ENCODE measurements around the gene GOLGA8M. TPM values are rescaled to one million over a fixed set of nuclear protein-coding genes. Genes with fewer than 3 reads are reported as not detected.
"Not testable (repeated sequence)": the region's sequence is repeated elsewhere in the genome, so short reads cannot be mapped to it uniquely, and the experiment has no call there.

GOLGA8M gene
- total and polyA plus RNA-seq, 2 experiments from 2014 or later: 0.36 TPM; not detected in 1

DNA sequence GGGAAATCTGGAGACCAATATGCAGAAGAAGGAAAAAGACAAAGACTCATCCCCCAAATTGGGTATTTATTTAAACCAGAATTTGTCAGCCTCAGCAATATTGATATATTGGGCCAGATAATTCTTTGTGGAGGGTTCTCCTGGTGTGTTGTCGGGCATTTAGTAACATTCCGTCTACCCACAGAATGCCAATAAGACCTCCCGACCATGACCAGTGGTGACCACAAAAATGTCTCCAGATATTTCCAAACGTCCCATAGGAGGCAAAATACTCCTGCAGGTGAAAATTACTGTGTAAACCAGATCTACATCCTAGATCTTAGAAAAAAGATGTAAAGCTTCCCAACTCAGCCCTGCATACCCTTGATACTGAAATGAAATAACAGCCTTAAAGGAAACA lies 2.0 kb upstream of the GOLGA8M start:
- not testable (repeated sequence) for DNase-seq (ENCODE audit: low read depth in 1 of 2, low spot score in 1 of 2); H3K27ac ChIP-seq

DNA sequence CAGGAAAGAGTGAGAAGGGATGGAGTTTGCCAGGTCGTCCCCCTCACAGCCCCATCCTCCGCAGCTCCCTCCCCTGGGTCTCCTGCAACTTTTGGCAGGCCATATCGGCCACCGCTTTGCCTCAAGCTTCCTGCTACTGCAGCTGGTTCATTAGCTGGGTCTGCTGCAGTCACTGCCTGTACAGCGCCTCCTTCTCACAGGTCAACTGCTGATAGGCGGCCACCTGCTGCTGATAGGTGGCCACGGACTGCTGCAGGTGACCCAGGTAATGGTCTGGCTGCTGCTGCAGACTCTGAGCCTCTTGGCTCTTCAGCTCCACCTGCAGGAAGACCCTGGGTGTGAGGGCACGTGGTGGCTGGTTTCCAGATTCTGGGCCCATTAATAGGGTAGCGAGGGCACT lies 8.3 kb downstream of the GOLGA8M start:
- not testable (repeated sequence) for H3K9me3 ChIP-seq (ENCODE audit: low read depth); H3K4me1 ChIP-seq (ENCODE audit: low read depth); H3K36me3 ChIP-seq; H3K4me3 ChIP-seq; H3K27ac ChIP-seq; H3K27me3 ChIP-seq; DNase-seq (ENCODE audit: low read depth in 1 of 2, low spot score in 1 of 2)

More for the DNA sequence above, 2.0 kb upstream of the GOLGA8M start:
- H3K4me3 ChIP-seq; H3K36me3 ChIP-seq; H3K4me1 ChIP-seq (ENCODE audit: low read depth); H3K27me3 ChIP-seq; H3K9me3 ChIP-seq (ENCODE audit: low read depth): not testable (repeated sequence)

- H3K4me1 ChIP-seq (ENCODE audit: low read depth); H3K36me3 ChIP-seq; H3K27ac ChIP-seq; H3K27me3 ChIP-seq; H3K9me3 ChIP-seq (ENCODE audit: low read depth); DNase-seq (ENCODE audit: low read depth in 1 of 2, low spot score in 1 of 2); H3K4me3 ChIP-seq: not testable (repeated sequence)
These were observed 9.8 kb downstream of the GOLGA8M start for GRCh38 chr15:28702427-28702826.

- DNase-seq (ENCODE audit: low read depth in 1 of 2, low spot score in 1 of 2); H3K9me3 ChIP-seq (ENCODE audit: low read depth); H3K36me3 ChIP-seq; H3K4me1 ChIP-seq (ENCODE audit: low read depth); H3K4me3 ChIP-seq; H3K27me3 ChIP-seq; H3K27ac ChIP-seq: not testable (repeated sequence)
These were observed 18.0 kb downstream of the GOLGA8M start for GRCh38 chr15:28694006-28694751.

DNA sequence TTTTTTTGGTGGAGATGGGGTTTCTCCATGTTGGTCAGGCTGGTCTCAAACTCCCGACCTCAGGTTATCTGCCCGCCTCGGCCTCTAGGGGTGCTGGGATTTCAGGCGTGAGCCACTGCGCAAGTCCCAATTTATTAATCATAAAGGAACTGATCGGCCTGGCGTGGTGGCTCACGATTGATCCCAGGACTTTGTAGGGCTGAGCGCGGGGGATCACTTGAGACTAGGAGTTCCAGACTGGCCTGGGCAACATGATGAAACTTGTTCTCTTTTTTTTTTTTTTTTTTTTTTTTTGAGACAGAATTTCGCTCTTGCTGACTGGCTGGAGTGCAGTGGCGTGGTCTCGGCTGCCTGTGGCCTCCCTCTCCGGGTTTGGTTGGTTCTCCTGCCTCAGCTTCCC lies 19.2 kb downstream of the GOLGA8M start:
- H3K27me3 ChIP-seq; DNase-seq (ENCODE audit: low read depth in 1 of 2, low spot score in 1 of 2); H3K4me1 ChIP-seq (ENCODE audit: low read depth); H3K27ac ChIP-seq; H3K4me3 ChIP-seq; H3K9me3 ChIP-seq (ENCODE audit: low read depth); H3K36me3 ChIP-seq: not testable (repeated sequence)

DNA sequence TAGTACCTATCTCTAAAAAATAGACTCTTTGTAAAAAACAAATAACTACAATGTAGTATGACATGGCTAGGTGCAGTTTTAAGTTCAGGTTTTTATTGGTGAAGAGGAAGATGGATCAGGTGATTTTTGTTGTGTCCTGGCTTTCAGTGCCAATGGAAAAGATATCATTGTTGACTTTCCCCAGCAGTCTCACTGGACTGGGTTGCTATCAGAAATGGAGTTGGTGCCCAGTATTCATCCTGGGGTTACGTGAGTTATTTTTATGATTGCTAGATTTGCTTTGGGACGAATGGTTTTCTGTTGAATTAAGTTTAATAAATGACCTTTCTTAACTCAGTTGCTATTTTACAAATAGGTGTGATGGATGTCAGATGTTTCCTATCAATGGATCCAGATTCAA lies 38.7 kb downstream of the GOLGA8M start:
- not testable (repeated sequence) for DNase-seq (ENCODE audit: low read depth in 1 of 2, low spot score in 1 of 2); H3K4me3 ChIP-seq; H3K36me3 ChIP-seq; H3K9me3 ChIP-seq (ENCODE audit: low read depth); H3K27ac ChIP-seq; H3K4me1 ChIP-seq (ENCODE audit: low read depth); H3K27me3 ChIP-seq

GRCh38 chr15:28672122-28672521 lies 40.1 kb downstream of the GOLGA8M start:
- not testable (repeated sequence) for DNase-seq (ENCODE audit: low read depth in 1 of 2, low spot score in 1 of 2); H3K9me3 ChIP-seq (ENCODE audit: low read depth); H3K27ac ChIP-seq; H3K27me3 ChIP-seq; H3K36me3 ChIP-seq; H3K4me3 ChIP-seq; H3K4me1 ChIP-seq (ENCODE audit: low read depth)

DNA sequence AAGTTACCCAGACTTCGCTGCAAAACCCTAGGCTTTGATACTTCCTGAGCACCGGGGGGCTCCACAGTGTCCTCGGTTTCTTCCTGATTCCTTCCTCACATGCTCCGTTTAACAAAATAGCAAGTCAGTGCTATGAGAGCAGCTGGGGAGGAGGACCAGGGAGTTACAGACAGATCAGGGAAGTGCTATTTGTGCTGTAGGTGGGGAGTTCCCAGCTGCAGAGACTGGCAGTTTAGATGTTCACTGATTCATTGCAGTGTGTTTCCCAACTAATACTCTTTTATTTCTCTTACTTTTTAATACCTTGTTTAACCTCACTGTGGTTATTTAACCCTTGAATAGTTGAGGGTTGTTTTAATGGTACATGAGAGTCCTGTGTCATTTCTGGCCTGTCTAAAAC lies 45.8 kb downstream of the GOLGA8M start:
- not testable (repeated sequence) for H3K27me3 ChIP-seq; H3K4me3 ChIP-seq; H3K36me3 ChIP-seq; DNase-seq (ENCODE audit: low read depth in 1 of 2, low spot score in 1 of 2); H3K9me3 ChIP-seq (ENCODE audit: low read depth); H3K27ac ChIP-seq; H3K4me1 ChIP-seq (ENCODE audit: low read depth)

DNA sequence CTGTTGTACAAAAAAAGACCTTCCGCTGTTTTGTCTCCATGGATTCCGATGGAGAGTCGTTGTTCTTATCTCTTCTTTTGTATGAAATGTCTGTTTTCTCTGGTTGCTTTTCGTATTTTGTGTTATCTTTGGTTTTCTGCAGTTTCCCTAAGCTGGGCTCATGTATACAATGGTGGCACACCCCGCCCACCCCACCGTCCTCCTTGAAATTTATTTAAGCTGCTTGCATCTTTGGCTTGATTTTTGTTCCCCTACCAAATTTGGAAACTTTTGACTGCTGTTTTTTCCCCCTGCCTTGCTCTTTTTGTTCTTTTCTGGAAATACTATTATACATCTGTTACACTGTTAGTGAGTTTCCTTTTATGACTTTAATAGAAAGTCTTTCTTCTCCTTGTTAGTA lies 47.6 kb downstream of the GOLGA8M start:
- not testable (repeated sequence) for H3K36me3 ChIP-seq; H3K4me1 ChIP-seq (ENCODE audit: low read depth); H3K4me3 ChIP-seq; H3K27ac ChIP-seq; H3K27me3 ChIP-seq; DNase-seq (ENCODE audit: low read depth in 1 of 2, low spot score in 1 of 2); H3K9me3 ChIP-seq (ENCODE audit: low read depth)

GRCh38 chr15:28663717-28664116 lies 48.5 kb downstream of the GOLGA8M start:
- H3K9me3 ChIP-seq (ENCODE audit: low read depth); H3K36me3 ChIP-seq; H3K4me1 ChIP-seq (ENCODE audit: low read depth); DNase-seq (ENCODE audit: low read depth in 1 of 2, low spot score in 1 of 2); H3K27ac ChIP-seq; H3K4me3 ChIP-seq; H3K27me3 ChIP-seq: not testable (repeated sequence)

GRCh38 chr15:28660750-28661149 lies 51.5 kb downstream of the GOLGA8M start:
- not testable (repeated sequence) for H3K9me3 ChIP-seq (ENCODE audit: low read depth); H3K4me3 ChIP-seq; H3K36me3 ChIP-seq; H3K27ac ChIP-seq; H3K4me1 ChIP-seq (ENCODE audit: low read depth); H3K27me3 ChIP-seq; DNase-seq (ENCODE audit: low read depth in 1 of 2, low spot score in 1 of 2)

DNA sequence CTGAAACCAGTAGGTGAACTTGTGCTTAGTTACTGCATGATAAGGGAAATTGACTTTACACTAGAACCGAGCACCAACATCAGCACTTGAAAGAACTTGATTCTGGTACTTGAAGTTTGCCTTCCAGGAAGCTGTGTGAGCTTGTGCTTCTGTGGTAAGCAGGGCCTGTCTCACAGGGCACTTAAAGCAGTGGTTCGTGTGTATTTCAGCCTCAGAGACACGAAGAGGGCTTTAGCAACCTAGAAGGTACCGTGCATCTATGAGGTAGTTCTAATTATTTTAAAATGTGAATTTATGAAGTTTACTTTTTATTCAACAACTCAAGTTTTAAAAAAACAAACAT lies 56.2 kb downstream of the GOLGA8M start:
- not testable (repeated sequence) for H3K27ac ChIP-seq; H3K9me3 ChIP-seq (ENCODE audit: low read depth); H3K4me1 ChIP-seq (ENCODE audit: low read depth); H3K36me3 ChIP-seq; DNase-seq (ENCODE audit: low read depth in 1 of 2, low spot score in 1 of 2); H3K4me3 ChIP-seq; H3K27me3 ChIP-seq

GRCh38 chr15:28655329-28656017 lies 56.7 kb downstream of the GOLGA8M start:
- not testable (repeated sequence) for H3K27ac ChIP-seq; H3K27me3 ChIP-seq; DNase-seq (ENCODE audit: low read depth in 1 of 2, low spot score in 1 of 2); H3K9me3 ChIP-seq (ENCODE audit: low read depth); H3K4me3 ChIP-seq; H3K36me3 ChIP-seq; H3K4me1 ChIP-seq (ENCODE audit: low read depth)

GRCh38 chr15:28654194-28654593 lies 58.0 kb downstream of the GOLGA8M start:
- H3K27me3 ChIP-seq; H3K27ac ChIP-seq; H3K4me3 ChIP-seq; H3K36me3 ChIP-seq; DNase-seq (ENCODE audit: low read depth in 1 of 2, low spot score in 1 of 2); H3K9me3 ChIP-seq (ENCODE audit: low read depth); H3K4me1 ChIP-seq (ENCODE audit: low read depth): not testable (repeated sequence)
